Measurements from ENCODE around the gene KAT2A.

KAT2A gene

GRCh38 chr17:42135151-42135550 is 14.0 kb upstream of the KAT2A start:
- no peak for DNase-seq

GRCh38 chr17:42133461-42134041 is 12.4 kb upstream of the KAT2A start:
- no peak for DNase-seq

- no peak for DNase-seq
Measured at GRCh38 chr17:42132941-42133340, 11.8 kb upstream of the KAT2A start.

- DNase-seq = no peak
Measured at GRCh38 chr17:42131981-42132432, 10.8 kb upstream of the KAT2A start.

GRCh38 chr17:42131232-42131631 is 10.1 kb upstream of the KAT2A start:
- no peak for DNase-seq

GRCh38 chr17:42130310-42130936 is 9.3 kb upstream of the KAT2A start:
- no peak for DNase-seq

GRCh38 chr17:42129109-42129837 is 8.1 kb upstream of the KAT2A start:
- no peak for DNase-seq

- DNase-seq = no peak
Measured at GRCh38 chr17:42127414-42127813, 6.2 kb upstream of the KAT2A start.

- DNase-seq = no peak
Measured at GRCh38 chr17:42126836-42127235, 5.7 kb upstream of the KAT2A start.

GRCh38 chr17:42125565-42125964 is 4.4 kb upstream of the KAT2A start:
- no peak for DNase-seq

GRCh38 chr17:42124256-42124655 is 3.1 kb upstream of the KAT2A start:
- DNase-seq = no peak

GRCh38 chr17:42122371-42123303 is 1.5 kb upstream of the KAT2A start, which contains the start of gene HSPB9:
TSS of gene HSPB9 (plus strand) at chr17:42122804. CDS start at chr17:42122851, 47 bp downstream.
- peak; percentile 84 for DNase-seq

GRCh38 chr17:42120161-42120769 is 902 bp downstream of the KAT2A start:
- DNase-seq = peak; percentile 9

- DNase-seq = no peak
Measured at GRCh38 chr17:42119301-42119700, 1.9 kb downstream of the KAT2A start.

GRCh38 chr17:42118545-42118944 is 2.6 kb downstream of the KAT2A start:
- DNase-seq = no peak

GRCh38 chr17:42118126-42118510 is 3.0 kb downstream of the KAT2A start:
- no peak for DNase-seq

GRCh38 chr17:42117397-42118125 is 3.6 kb downstream of the KAT2A start:
- DNase-seq = no peak

GRCh38 chr17:42116705-42117396 is 4.3 kb downstream of the KAT2A start:
- peak; percentile 94 for DNase-seq

GRCh38 chr17:42114118-42114517 is 7.0 kb downstream of the KAT2A start:
- DNase-seq = no peak

GRCh38 chr17:42113293-42114069 is 7.7 kb downstream of the KAT2A start:
- no peak for DNase-seq
